HG03457 (cell line): ENCODE results near the gene SRGAP3.

ENCODE experiments used
- ATAC-seq: cut with Tn5 transposase; IDR thresholded peaks from one replicate; pipeline ENCODE4 v1.9.1; 2021; ENCODE audit warnings: moderate number of reproducible peaks; ENCODE audit not compliant: unreplicated experiment

Gene SRGAP3

DNA sequence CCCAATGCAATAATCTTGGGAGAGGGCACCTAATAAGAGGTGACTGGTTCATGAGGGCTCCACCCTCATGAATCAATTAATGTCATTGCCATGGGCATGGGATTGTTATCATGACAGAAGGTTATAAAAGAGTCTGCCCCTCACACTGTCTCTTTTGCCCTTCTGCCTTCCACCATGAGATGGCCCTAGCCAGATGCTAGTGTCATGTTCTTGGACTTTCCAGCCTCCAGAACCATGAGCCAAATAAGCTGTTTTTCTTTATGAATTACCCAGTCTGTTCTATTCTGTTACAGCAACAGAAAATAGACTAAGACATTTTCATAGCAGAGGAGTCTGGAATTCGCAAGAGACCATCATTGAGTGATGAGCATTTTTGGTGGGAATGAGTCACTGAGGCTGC is 270.2 kb downstream of the SRGAP3 start:
- no peak for ATAC-seq

- ATAC-seq = no peak
These were observed 270.9 kb downstream of the SRGAP3 start for GRCh38 chr3:8978551-8978950.

GRCh38 chr3:8976540-8977182 is 272.8 kb downstream of the SRGAP3 start:
- ATAC-seq = no peak

DNA sequence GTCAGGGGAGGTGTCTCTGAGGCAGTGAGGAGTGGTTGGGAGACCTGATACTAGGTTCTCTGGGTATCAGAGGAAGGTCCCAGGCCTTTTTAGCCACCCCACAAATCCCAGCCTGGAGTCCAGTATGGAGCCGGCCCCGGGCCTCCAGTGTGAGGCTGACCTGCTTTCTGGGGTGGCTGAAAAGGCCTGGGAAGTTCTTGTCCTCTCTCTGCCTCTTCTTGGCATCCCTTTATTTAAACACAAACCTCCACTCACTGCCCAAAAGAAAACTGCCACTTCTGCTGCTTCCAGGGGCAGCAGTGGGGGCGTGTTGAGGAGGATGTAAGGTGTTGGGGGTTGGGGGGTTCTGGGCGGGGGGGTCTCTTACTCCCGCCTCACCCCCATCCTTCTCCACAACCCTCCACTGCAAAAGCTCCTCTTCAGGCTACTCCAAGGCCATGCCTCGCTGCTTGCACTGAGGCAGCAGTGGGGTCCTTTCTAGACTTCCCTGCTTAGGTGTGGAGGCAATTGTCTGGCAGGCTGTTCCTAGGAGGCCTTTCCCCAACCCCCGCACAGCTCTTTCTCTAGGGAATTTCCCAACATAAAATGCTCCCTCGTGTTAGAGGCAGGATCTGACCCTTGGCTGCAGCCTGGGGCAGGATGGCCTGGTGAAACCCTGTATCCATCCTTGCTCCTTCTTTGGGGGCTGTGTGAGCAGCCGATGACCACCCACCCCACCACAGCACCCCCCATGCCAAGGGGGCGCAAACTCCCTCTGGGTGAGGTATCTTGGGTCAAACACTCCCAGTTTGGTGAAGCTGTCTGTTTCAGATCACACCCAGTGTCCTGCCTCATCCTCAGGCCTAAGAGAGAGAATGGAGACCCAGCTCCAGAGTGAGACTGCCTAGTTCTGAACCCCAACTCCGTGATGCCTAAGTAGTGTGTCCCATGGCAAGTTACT is 274.1 kb downstream of the SRGAP3 start:
- no peak for ATAC-seq

DNA sequence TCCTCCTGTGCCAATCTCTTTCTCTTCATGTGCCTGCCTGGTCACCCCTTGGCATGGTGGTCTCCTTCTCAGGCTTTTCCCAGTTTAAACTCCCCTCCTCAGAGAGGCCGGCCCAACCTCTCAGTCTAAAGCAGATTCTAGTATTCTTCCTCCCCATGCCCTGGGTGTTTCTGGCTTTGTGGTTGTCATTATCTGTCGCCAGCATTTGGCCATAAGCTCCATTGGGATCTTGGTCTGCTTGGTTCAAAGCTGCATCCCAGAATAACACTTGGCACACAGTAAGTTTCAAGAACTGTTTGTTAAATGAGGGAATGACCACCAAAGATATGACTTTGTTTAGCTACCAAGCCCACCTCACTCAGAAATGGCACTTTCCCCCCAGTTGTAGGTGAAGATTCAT is 275.0 kb downstream of the SRGAP3 start:
- no peak for ATAC-seq

DNA sequence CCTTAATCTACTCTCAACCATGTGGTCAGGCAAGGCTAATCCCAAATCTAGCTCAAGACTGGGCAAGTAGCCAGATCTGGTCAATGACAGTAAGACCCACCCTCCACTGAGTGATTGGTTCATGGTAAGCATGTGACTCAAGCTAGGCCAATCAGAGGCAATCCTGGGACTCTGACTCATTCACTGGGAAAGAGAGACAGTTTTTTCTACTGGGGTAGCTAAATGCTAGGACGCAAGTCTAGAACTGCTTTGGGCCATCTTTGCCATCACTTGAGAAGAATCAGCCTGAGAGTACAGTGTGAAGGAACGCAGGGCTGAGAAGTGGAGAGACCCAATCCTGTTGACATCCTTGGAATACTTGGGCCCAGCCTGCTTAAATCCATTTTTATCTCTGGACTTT is 276.8 kb downstream of the SRGAP3 start:
- ATAC-seq = no peak

DNA sequence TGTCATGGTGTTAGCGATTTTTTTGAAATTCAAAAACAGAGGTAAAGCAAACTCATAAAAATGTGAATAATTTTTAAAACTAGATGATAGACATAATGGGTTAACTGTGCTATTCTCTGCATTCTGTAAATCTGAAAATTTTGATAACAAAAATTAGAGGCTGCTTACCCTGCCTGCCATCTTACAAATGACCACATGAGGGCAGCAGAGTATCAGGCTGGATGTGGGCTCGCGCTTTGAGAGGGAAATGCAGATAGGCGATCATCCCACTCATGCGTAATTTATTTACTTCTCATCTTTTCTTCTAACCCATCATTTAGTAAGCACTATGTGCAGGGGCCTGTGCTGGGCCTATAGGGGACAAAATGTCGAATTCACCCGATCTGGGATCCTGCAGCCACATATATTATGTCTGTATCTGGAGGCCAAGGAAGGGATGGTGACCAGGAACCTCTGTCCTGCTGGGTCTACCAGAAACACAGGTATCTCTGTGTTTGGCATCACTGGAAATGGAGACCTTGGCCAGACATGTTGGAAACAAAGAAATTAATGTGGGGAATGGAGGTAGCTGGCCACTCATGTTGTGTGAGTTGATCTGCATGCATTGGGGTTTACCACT is 278.4 kb downstream of the SRGAP3 start:
- ATAC-seq = no peak

DNA sequence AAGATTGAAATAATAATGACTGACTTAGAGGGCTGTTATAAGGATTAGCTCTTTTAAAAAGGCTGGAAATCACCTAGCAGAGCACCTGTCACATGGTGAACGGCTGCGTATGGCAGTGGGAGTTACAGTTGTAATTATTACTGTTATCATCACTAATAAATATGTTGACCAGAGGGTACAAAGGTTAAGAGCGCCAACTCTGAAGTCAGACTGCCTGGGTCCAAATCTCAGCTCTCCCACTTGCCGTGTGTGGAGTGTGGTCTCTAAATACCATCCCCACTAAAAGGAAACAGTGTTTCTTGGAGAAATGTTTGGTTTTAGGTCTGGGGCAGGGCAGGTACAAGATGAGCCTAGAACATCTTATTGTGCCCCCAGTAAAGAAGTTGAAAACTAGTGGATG is 280.2 kb downstream of the SRGAP3 start:
- no peak for ATAC-seq

- no peak for ATAC-seq
These were observed 281.0 kb downstream of the SRGAP3 start for GRCh38 chr3:8968375-8968882.

GRCh38 chr3:8967553-8967952 is 281.9 kb downstream of the SRGAP3 start:
- no peak for ATAC-seq

DNA sequence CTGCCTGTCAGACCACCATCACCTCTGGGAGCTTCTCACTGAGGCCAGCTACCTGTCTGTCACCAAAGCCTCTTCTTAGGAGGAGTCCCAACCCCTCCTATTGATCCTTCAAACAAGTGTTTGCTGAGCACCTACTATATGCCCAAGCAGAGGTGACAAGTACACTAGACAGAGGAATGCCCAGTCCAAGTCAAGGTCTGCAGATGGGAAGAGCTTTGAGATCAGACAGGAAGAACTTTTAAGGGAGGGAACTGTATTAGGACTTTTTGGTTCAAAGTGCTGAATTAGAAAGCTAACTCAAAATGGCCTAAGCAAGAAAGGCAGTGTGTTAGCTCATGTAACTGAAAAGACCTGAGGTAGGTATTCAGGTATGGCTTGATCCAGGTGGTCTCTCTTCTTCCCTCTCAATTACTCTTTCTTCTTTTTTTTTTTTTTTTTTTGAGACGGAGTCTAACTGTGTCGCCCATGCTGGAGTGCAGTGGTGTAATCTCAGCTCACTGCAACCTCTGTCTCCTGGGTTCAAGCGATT is 282.6 kb downstream of the SRGAP3 start:
- no peak for ATAC-seq

DNA sequence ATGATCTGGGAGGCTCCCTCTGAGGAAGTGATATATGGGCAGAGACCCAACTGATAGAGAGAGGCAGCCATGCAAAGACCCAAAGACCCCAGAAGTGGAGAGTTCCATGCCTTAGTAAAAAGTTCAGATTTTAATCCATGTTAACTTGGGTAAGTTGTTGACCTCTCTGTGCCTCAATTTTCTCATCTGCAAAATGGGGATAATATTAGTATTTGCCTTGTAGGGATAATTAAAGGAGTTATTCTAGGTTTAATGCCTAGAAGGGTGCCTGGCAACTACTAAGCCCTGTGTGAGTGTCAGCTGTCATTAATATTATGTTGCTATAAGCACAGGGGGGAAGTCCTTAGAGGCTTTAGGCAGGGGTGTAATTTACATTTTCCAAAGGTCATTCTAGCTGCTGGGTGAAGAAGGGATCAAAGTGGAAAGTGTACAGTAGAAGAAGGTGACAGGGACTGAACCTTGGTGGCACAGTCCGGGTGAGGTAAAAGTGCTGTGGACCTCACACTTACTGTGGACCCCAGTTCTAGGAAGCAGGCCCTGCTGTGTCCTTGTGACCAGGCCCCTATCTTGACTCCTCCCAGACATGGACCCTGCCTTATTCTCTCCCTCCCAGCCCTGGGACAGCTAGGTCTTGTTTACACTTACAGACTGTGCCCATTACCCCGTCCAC is 283.2 kb downstream of the SRGAP3 start:
- ATAC-seq = no peak

DNA sequence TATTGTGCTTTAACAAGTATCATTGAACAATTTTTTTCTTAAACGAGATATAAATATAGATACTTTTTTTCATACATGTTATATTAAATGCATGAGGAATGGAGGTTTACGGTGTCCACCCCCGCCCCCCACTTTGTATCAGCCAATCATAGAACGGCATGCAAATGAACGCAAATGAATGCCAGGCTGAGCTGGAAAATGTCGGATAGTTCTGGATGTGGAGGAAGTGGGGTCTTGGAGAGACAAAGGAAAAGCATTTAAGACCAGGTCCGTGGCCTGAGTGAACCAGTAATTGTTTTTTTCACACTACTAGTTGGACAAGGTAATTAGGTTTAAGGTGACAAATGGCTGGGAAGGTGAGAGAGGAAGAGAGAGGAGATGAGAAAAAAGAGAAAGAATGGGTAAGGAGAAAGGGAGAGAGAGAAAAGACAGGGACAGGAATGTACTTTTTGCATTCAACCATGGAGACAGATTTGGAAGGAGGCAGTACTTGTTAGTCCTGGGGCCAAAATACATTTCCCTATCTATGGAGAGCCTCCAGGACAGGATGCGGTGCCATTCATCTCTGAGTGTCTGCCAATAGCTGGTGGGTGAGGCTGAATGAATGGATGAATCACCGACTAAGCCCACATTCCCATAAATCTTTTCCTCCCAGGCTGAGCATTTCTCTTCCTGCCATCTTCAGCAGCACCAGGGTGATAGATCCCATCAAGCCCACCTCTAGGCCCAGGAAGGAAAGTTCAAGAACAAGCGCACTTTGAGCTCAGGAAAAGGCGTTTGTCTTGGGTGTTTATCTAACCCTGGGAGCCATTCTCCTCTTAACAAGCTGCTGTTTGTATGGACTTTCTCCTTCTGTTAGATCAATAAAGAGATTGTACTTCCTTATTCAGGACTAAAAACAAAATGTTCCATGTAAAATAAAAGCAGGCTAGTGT is 284.7 kb downstream of the SRGAP3 start:
- ATAC-seq = no peak

DNA sequence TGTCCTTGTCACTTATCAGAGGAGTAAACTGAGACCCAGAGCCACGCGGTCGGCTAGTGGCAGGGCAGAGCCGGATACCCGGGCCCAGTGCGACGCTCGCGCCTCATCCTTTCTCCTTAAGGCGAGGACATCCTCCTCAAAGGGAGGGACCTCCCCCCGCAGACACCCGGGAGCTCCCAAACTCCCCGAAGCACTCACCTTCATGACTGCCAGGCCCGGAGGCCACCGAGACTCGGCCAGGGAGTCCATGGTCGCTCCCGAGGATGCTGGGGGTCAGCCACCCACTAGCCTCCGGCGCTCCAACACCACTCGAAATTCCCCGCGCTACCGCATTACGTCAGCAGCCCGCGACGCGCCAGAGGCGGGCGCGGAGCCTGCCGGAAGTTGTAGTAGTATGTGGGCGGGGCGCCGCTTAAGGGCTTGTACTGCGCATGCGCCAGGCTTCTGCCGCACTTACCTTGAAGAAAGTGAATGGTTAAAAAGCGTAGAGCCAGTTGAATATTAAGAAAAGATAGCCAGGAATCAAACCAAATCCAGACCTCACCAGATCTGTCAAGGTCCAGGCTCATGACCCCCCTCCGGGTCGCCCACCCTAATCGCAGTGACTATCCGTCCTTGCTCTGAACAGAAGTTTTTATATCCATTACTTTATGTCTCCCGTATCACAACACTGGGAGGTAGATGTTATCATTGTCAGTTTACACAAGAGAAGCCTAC is 286.2 kb downstream of the SRGAP3 start, which contains the start of gene RAD18:
Gene RAD18 (minus strand): TSS at position 336 of the 717 bp plus-strand sequence. CDS start 87 bp downstream, at position 249.
- ATAC-seq = peak; percentile 71

GRCh38 chr3:8962226-8962861 is 287.1 kb downstream of the SRGAP3 start:
- ATAC-seq = no peak

DNA sequence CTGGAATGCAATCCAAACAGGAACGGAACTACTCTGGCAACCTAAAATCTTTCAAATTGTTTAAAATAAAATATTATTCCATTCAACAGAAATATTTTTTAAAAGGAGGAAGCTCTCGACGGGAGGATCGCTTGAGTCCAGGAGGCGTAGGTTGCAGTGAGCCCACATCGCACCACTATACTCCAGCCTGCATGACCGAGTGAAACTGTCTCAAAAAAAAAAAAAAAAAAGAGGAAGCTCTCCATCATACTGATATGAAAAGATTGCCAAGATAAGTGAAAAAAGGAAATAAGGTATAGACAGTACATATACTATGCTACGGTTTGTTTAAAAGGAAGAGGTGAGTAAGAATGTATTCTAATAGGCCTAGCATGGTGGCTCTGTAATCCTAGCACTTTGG is 289.8 kb downstream of the SRGAP3 start:
- no peak for ATAC-seq

GRCh38 chr3:8954938-8955763 is 294.3 kb downstream of the SRGAP3 start:
- ATAC-seq = peak; percentile 52

- ATAC-seq = no peak
These were observed 296.1 kb downstream of the SRGAP3 start for GRCh38 chr3:8953313-8953712.
